T-cell (primary cell): ENCODE measurements around the gene ZNF469. TPM values are rescaled to one million over a fixed set of nuclear protein-coding genes. Genes with fewer than 3 reads are reported as not detected.

ENCODE experiments used
- ATAC-seq, 4 experiments: fragments of 200-7000 bp in 3 of 4; fragments of 150-1000 bp in 1 of 4; cut with Tn5 transposase; replicated peaks in 1 of 4; 1 replicate in 3 of 4; 2 replicates in 1 of 4; pipeline ENCODE4 v1.10.0; 2021; ENCODE audit warnings: moderate library complexity in 3 of 4, mild to moderate bottlenecking in 2 of 4, moderate number of reproducible peaks in 1 of 4
- CTCF ChIA-PET, 2 donors: fragments of 300-600 bp; sonication (Branson Sonifier 250); formaldehyde crosslinking; loops; one replicate each; lab custom pipeline; 2022; ENCODE audit warnings: antibody characterized with exemption in 2 of 2; lab: Charles Lee
- POLR2A ChIA-PET, 2 donors: fragments of 300-600 bp; sonication (Branson Sonifier 250); formaldehyde crosslinking; loops; one replicate each; lab custom pipeline; 2022; ENCODE audit warnings: antibody characterized with exemption in 2 of 2; lab: Charles Lee
- DNase-seq, 35 experiments: peaks; one replicate each; pipeline versions ENCODE4 v3.0.0 to v3.0.0-alpha.2; 2013 to 2023
- H3K27ac ChIP-seq: one replicate; pipeline ENCODE4 v1.5.1; 2013; ENCODE audit warnings: low read length
- H3K27me3 ChIP-seq, 2 experiments: replicated peaks in 1 of 2; 1 replicate in 1 of 2; 2 replicates in 1 of 2; pipeline versions ENCODE4 v1.6.1 to v1.7.0; 2013; ENCODE audit warnings: low read length in 1 of 2, mixed read lengths in 1 of 2; ENCODE audit not compliant: control insufficient read depth in 2 of 2, insufficient read depth in 2 of 2; ENCODE audit errors: extremely low read depth in 1 of 2
- H3K36me3 ChIP-seq, 2 donors: 1 replicate in 1 of 2; 2 replicates in 1 of 2; pipeline versions ENCODE4 v1.6.1 to v1.7.0; 2013; ENCODE audit warnings: low read length in 1 of 2; ENCODE audit not compliant: control insufficient read depth in 2 of 2, insufficient read depth in 1 of 2; ENCODE audit errors: extremely low read depth in 1 of 2
- H3K4me1 ChIP-seq, 2 experiments: 1 replicate in 1 of 2; 2 replicates in 1 of 2; pipeline versions ENCODE4 v1.6.1 to v1.7.0; 2013; ENCODE audit warnings: low read length in 2 of 2, mixed read lengths in 1 of 2; ENCODE audit not compliant: insufficient read depth in 2 of 2, control insufficient read depth in 1 of 2; ENCODE audit errors: extremely low read depth in 1 of 2
- H3K4me3 ChIP-seq, 2 donors: 1 replicate in 1 of 2; 2 replicates in 1 of 2; pipeline versions ENCODE4 v1.5.1 to v1.7.0; 2013; ENCODE audit warnings: mild to moderate bottlenecking in 2 of 2, low read length in 1 of 2, moderate library complexity in 1 of 2; ENCODE audit not compliant: control insufficient read depth in 1 of 2; ENCODE audit errors: extremely low read depth in 1 of 2
- H3K9me3 ChIP-seq: 2 replicates; pipeline ENCODE4 v1.7.0; 2013
- H3K27ac Mint-ChIP-seq, 2 donors: one replicate each; pipeline ENCODE4 v1.8.0; 2020 to 2021; ENCODE audit warnings: mild to moderate bottlenecking in 2 of 2, mixed read lengths in 2 of 2
- H3K27me3 Mint-ChIP-seq, 2 donors: one replicate each; pipeline ENCODE4 v1.8.0; 2021 to 2022; ENCODE audit warnings: mixed read lengths in 2 of 2
- H3K36me3 Mint-ChIP-seq: one replicate; pipeline ENCODE4 v1.8.0; 2021; ENCODE audit warnings: mixed read lengths
- H3K4me1 Mint-ChIP-seq, 3 donors: one replicate each; pipeline ENCODE4 v1.8.0; 2020 to 2022; ENCODE audit warnings: mixed read lengths in 3 of 3, mild to moderate bottlenecking in 1 of 3
- H3K4me3 Mint-ChIP-seq, 3 donors: one replicate each; pipeline ENCODE4 v1.8.0; 2020 to 2022; ENCODE audit warnings: mild to moderate bottlenecking in 3 of 3, mixed read lengths in 3 of 3, moderate library complexity in 3 of 3
- H3K9me3 Mint-ChIP-seq, 3 donors: one replicate each; pipeline ENCODE4 v1.8.0; 2020 to 2022; ENCODE audit warnings: mixed read lengths in 3 of 3
- WGBS: methylation state at CpG from one replicate; pipeline ENCODE4 v1.1.5; 2013; ENCODE audit warnings: missing lambda C conversion rate; ENCODE audit not compliant: insufficient coverage; 5-methylcytosine and 5-hydroxymethylcytosine counted together
- total RNA-seq, 35 experiments: library from RNA in 6 of 35; stranded (reverse) in 6 of 35; fragments of 120-200 nt in 1 of 35; gene quantifications; one replicate each; pipeline versions ENCODE4 v1.2.1 to v1.2.4 and lab custom pipeline; 2013 to 2026

Gene ZNF469
- total RNA-seq, 5 donors from 2014 or later (not counting 1 experiment from before 2014, with no cell fraction given): 0.63 to 1.8 (median 1.6) TPM

DNA sequence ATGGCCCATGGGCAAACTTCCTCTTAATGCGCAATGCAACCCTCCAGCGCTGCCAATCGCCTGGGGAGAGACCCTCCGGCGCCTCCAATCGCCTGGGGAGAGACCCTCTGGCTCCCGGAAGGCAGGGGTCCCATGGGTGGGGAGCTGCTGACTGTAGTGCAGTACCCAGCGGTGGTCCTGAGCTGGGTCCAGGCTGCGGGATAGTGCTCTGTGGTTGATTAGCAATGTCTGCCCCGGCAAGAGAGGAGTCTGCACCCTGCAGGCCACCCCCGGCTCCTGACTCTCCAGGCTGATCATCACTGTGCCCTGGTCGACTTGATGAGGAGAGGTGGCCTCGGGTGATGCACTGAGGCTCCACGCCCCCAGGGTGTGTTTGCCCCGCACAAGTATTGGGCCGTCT lies 44.6 kb upstream of the ZNF469 start:
- no peak overlapping the region for H3K27ac ChIP-seq
- ATAC-seq (no peak), DNase-seq (no peak)
- POLR2A ChIA-PET: no interaction called here
- H3K27me3 ChIP-seq: peaks cover 0 to 35% of the 10 kb centered on the region in 2 experiments
- Mint-ChIP-seq H3K4me1 (peaks cover 2 to 7% (median 7%) of the 10 kb centered on the region in 3 donors), H3K27ac (no peak overlapping the region), H3K9me3 (no peaks in the 10 kb centered on the region), H3K36me3 (no peaks in the 10 kb centered on the region), H3K27me3 (peaks cover 17 to 21% of the 10 kb centered on the region in 2 donors), H3K4me3 (no peak overlapping the region)
- 69% methylated on average over 14 of the region's 16 CpGs for WGBS
- H3K4me1 ChIP-seq: peaks cover 0 to 4% of the 10 kb centered on the region in 2 experiments
- H3K9me3 ChIP-seq: no peaks in the 10 kb centered on the region
- H3K36me3 ChIP-seq: no peaks in the 10 kb centered on the region
- CTCF ChIA-PET: no interaction called here
- no peak overlapping the region for H3K4me3 ChIP-seq

DNA sequence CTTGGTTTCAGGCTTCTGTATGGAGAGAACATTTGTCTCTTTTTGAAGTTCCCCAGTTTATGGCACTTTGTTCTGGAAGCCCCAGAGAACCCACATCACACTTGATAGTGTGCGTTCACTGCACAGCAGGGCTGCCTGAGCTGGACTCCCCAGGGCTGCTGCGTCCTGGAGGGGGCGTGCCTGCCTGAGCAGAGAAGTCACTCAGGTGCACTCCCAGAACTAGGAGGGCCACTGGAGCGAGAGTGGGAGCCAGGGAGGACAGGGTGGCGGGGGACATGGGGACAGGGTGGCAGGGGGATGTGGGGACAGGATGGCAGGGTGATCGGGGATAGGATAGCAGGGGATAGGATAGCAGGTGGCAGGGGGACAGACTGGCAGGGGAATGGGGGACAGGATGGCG lies 43.9 kb upstream of the ZNF469 start:
- Mint-ChIP-seq H3K27me3 (peaks cover 12 to 16% of the 10 kb centered on the region in 2 donors), H3K27ac (no peak overlapping the region), H3K4me1 (peaks cover 0 to 2% (median 1%) of the 10 kb centered on the region in 3 donors), H3K9me3 (no peaks in the 10 kb centered on the region), H3K36me3 (no peaks in the 10 kb centered on the region), H3K4me3 (no peak overlapping the region)
- Histone ChIP-seq H3K9me3 (no peaks in the 10 kb centered on the region), H3K27ac (no peak overlapping the region), H3K27me3 (peaks cover 0 to 34% of the 10 kb centered on the region in 2 experiments), H3K4me1 (no peaks in the 10 kb centered on the region), H3K4me3 (no peak overlapping the region), H3K36me3 (no peaks in the 10 kb centered on the region)
- DNase-seq: no peak
- ATAC-seq: no peak
- POLR2A ChIA-PET: no interaction called here
- CTCF ChIA-PET: no interaction called here
- WGBS: 81% methylated on average over 5 of the region's 7 CpGs

DNA sequence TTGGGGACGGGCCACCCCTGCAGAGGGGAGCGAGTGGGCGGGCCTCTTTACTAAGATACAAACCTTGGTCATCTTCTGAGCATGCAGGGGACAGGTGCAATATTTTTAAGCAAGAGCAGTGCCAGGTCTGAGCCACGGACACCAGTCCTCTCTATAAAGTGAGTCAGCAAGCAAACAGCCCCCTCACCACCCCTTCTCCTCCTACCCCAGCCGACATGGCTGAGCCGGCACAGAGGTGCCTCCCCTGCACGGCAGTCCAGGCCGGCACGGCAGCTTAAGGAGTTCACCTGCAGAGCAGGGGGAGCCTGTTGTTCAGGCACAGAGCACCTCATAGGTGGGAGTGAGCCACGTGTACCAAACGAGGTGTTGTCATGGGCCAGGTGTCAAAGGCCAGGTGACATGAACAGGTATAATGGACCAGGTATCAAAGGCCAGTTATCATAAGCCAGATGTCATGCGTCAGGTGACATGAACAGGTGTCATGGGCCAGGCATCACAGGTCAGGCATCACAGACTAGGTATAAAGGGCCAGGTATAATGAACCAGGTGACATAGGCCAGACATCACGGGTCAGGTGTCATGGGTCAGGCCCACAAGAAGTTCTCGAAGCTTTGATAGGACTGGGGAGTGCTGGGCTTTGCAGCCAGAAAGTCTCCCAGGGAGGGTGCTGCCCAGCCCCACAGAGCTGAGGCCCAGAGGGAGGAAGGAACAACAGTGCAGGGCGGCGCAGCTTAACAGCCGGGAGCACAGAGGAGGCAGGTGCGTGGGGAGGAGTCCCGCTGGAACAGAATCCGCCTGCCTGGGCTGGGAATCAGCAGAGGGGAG lies 42.6 kb upstream of the ZNF469 start:
- ChIA-PET CTCF (interaction anchor here in 1 of 2 donors (0.6 kb wide), 1 partner anchor 523 kb away, joined by 3 read pairs; no protein-coding TSS in a partner anchor), POLR2A (no interaction called here)
- no peaks in the 10 kb centered on the region for H3K4me1 ChIP-seq
- 82% methylated on average over 16 of the region's 20 CpGs for WGBS
- no peak overlapping the region for H3K27ac ChIP-seq
- H3K4me3 Mint-ChIP-seq: no peak overlapping the region
- H3K9me3 ChIP-seq: no peaks in the 10 kb centered on the region
- H3K4me1 Mint-ChIP-seq: no peaks in the 10 kb centered on the region
- peaks cover 0 to 32% of the 10 kb centered on the region in 2 experiments for H3K27me3 ChIP-seq
- ATAC-seq: no peak
- no peak overlapping the region for H3K4me3 ChIP-seq
- H3K36me3 Mint-ChIP-seq: no peaks in the 10 kb centered on the region
- no peaks in the 10 kb centered on the region for H3K36me3 ChIP-seq
- H3K9me3 Mint-ChIP-seq: no peaks in the 10 kb centered on the region
- no peak overlapping the region for H3K27ac Mint-ChIP-seq
- DNase-seq: no peak
- H3K27me3 Mint-ChIP-seq: peaks cover 8 to 10% of the 10 kb centered on the region in 2 donors

DNA sequence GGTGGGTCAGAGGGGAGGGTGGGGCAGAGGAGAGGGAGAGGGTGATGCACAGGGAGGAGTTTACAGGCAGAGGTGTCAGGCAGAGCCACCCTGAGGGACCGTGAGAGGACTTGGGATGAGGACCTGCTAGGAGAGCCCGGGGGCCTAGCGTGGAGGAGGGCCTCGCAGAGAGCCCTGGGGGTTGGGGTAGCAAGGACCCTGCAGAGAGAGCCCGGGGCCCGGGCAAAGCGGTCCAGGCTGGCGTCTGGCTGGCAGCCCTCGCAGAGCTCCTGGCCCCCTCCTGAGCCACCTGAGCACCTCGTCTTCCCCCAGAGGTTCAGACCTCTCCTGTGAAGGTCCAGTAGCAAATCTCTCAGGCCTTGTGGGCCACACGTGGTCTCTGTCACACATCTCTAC lies 42.0 kb upstream of the ZNF469 start:
- 77% methylated on average over 10 of the region's 11 CpGs for WGBS
- DNase-seq (no peak), ATAC-seq (no peak)
- Histone ChIP-seq H3K9me3 (no peaks in the 10 kb centered on the region), H3K4me3 (no peak overlapping the region), H3K36me3 (no peaks in the 10 kb centered on the region), H3K27me3 (peaks cover 0 to 32% of the 10 kb centered on the region in 2 experiments), H3K27ac (no peak overlapping the region), H3K4me1 (no peaks in the 10 kb centered on the region)
- Mint-ChIP-seq H3K36me3 (no peaks in the 10 kb centered on the region), H3K4me3 (no peak overlapping the region), H3K4me1 (no peaks in the 10 kb centered on the region), H3K9me3 (no peaks in the 10 kb centered on the region), H3K27me3 (peaks cover 8 to 10% of the 10 kb centered on the region in 2 donors), H3K27ac (no peak overlapping the region)
- ChIA-PET POLR2A (no interaction called here), CTCF (interaction anchor here in 1 of 2 donors (0.6 kb wide), 1 partner anchor 524 kb away, joined by 3 read pairs; no protein-coding TSS in a partner anchor)

DNA sequence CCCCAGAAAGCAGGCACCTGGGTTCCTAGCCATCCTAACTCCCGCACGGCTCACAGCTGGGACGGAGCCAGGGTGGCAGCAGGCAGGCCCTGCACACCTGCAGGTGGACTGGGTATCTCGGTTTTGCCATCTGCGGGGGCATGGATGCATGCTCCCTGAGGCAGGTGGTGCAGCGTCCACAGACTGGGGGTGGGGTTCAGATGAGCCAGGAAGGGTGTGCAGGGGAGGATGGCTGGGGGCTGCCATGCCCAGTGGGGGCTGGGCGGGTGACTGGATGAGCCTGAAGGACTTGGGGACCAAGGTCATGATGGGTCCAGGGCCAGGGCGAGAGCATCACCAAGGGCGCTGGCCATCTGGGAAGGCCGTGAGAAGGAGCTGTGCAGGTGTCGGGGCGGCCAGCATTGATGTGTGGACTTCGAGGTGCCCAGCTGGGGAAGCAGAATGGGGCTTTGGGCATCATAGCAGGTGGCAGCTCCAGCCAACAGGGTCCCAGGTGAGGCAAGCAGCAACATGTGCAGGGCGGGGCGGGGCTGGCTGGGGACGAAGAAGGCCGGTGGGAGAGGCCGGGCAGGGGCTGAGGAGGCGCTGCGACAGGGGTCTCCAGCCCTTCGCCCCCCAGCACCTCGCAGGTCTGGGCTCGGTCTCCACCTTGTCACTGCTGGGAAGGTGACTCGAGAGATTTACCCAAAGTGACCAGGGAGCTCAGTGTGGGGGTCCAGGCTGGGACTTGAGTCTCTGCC lies 41.0 kb upstream of the ZNF469 start:
- no peak overlapping the region for H3K27ac Mint-ChIP-seq
- Histone ChIP-seq H3K4me1 (no peaks in the 10 kb centered on the region), H3K27me3 (peaks cover 0 to 32% of the 10 kb centered on the region in 2 experiments), H3K36me3 (no peaks in the 10 kb centered on the region), H3K4me3 (no peak overlapping the region), H3K27ac (no peak overlapping the region), H3K9me3 (no peaks in the 10 kb centered on the region)
- ATAC-seq (no peak), DNase-seq (no peak)
- 90% methylated on average over 21 of the region's 24 CpGs for WGBS
- ChIA-PET POLR2A (no interaction called here), CTCF (no interaction called here)
- H3K27me3 Mint-ChIP-seq: peaks cover 8 to 10% of the 10 kb centered on the region in 2 donors
- no peaks in the 10 kb centered on the region for H3K9me3 Mint-ChIP-seq
- no peak overlapping the region for H3K4me3 Mint-ChIP-seq
- no peaks in the 10 kb centered on the region for H3K36me3 Mint-ChIP-seq
- no peaks in the 10 kb centered on the region for H3K4me1 Mint-ChIP-seq

DNA sequence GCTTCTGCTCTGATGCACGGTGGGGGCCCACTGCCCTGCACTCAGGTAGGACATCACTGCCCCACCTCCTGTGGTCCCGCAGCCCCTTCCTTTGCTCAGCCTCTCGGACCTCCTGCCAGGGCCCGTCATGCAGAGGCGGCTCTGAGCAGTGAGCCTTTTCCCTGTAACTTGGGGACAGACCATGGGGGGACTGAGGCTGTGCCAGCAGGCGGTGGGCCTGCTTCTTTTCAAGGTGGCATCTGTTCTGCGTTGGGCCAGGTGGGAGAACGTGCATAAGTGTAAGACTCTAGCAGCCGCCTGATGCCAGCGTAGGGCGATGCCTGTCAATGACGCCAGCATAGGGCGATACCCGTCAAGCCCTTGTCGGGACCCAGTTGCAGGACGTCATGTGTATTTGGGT lies 40.3 kb upstream of the ZNF469 start:
- H3K27ac Mint-ChIP-seq: no peak overlapping the region
- H3K4me3 Mint-ChIP-seq: no peak overlapping the region
- ATAC-seq: no peak
- WGBS: 84% methylated on average over 15 of the region's 16 CpGs
- H3K4me1 Mint-ChIP-seq: no peaks in the 10 kb centered on the region
- CTCF ChIA-PET: no interaction called here
- H3K36me3 ChIP-seq: no peaks in the 10 kb centered on the region
- H3K27me3 ChIP-seq: peaks cover 0 to 32% of the 10 kb centered on the region in 2 experiments
- DNase-seq: no peak
- H3K4me1 ChIP-seq: peaks cover 0 to under 1% of the 10 kb centered on the region in 2 experiments
- no peak overlapping the region for H3K4me3 ChIP-seq
- POLR2A ChIA-PET: no interaction called here
- H3K27ac ChIP-seq: no peak overlapping the region
- no peaks in the 10 kb centered on the region for H3K9me3 Mint-ChIP-seq
- no peaks in the 10 kb centered on the region for H3K36me3 Mint-ChIP-seq
- H3K27me3 Mint-ChIP-seq: peaks cover 8 to 10% of the 10 kb centered on the region in 2 donors
- H3K9me3 ChIP-seq: no peaks in the 10 kb centered on the region
